Stimulated activated CD4-positive, alpha-beta T cell treated with anti-CD3 and anti-CD28 coated beads, Interleukin-2, amount 100 ng/mL, for 48 hours (primary cell): ENCODE measurements around the gene SLC17A3.

ENCODE experiments used
- DNase-seq, 2 donors: peaks; one replicate each; pipeline ENCODE4 v3.0.0-alpha.2; 2020

Gene SLC17A3

GRCh38 chr6:25874118-25874517, at the start of gene SLC17A3:
Gene SLC17A3, minus strand, starts transcription at chr6:25874243. Its CDS starts 5,856 bp downstream, at chr6:25868387.
- no peak for DNase-seq

DNA sequence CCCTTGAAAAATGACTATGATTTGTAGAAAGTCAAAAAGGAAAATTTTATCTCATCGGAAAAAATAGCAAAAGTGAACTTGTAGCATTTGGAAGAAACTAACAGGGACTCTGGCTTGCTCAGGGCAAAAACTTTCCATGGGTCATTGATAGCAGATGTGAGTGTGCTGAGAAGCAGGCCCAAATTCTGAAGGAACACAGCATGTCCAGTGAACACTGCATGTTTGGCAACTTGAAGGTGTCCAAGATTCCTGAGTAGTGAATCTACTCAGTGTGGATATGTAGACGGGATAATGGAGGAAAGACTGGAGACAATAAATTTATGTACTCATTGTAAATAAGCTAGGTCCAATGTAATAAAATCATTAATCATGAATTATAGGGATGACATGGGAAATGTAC, 48.3 kb upstream of the SLC17A3 start:
- no peak for DNase-seq

DNA sequence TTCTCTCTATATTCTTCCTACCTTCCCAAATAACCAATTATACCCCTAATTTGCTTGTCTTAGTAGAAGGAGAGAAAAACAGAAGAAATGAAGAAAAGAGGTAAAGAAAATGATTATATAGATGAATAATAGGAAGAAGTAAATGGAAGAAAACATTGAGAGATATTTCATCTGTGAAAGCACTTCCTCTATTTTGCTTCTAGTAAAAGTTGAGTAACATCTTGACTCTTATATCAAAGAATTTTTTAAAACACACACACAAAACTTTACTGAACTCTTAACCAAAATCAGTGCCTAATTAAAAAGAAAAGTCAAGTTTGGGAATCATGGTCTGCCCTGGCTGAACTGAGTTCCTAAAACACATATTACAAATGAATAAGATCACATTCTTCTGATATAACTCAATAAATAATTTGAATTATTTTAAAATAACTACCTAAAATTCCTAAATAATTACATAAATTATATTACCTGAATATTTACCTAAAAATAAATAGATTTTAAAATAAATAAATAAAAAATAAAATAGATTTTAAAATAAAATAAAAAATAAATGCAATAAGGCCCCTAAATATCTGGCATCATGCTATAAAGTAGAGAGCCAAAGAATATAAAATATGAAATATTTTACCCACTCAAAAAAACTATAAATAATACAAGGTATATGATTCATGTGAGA, 47.6 kb upstream of the SLC17A3 start:
- no peak for DNase-seq

- no peak for DNase-seq
These were observed 45.6 kb upstream of the SLC17A3 start for GRCh38 chr6:25919657-25920056.

DNA sequence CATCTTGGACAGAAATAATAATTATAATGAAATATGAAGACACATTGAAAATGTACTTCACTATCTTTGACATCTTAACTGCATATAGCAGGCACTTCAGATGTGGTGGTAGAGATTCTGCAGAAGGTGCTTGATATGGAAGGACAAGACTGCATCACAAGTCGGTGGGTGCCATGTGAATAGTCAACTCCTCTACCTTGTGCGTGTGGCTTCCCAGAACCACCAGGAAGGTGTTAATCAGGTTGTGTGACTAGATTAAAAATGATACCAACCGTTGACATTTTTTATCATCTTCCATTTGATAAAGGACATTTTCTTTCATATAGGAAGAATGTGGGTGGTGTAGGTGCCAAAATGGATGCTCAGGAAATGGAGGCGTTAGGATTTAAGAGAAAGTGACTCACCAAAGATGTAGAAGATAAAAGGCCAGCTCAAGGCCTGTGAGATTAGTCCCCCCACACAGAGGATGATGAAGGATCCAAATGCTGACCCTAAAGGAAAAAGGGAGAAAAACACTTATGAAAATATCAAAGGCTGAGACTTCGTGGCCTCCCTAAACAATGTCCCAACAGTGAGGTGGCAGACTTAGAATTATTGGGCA, 44.1 kb upstream of the SLC17A3 start:
- DNase-seq = no peak

GRCh38 chr6:25916789-25917490, 42.9 kb upstream of the SLC17A3 start:
- DNase-seq = no peak

DNA sequence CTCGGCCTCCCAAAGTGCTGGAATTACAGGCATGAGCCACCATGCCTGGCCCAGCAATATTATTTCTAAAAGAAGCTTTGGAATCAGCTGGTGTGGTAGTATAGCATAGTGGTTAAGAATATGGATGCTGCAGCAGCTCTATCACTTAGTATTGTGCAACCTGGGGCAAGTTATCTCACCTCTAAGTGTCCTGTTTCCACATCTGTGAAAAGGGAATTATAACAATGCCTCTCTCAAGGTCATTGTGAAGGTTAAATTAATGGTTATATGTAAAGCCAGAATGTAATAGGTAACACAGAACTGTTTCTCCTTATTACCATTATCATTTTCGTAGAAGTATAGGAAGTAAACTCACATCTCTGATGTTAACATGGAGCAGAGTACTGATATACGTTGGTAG, 42.3 kb upstream of the SLC17A3 start:
- no peak for DNase-seq

DNA sequence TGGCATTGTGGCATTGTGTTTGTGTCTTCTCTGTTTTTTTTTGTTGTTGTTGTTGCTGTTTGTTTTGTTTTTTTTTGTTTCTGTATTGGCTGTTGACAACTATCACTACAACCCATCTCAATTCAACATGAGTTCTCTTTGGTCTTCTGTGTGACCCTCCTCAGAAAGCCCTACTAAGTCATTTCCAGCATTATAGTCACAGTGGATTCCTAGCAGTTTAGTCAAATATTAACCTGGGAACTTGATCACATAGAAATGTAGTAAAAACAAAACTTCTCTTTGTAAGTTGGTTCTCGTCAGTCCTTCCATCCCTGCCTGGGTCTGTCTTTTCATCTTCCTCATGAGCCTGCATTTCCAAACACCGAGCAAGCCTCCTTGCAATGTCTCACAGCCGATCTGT, 39.7 kb upstream of the SLC17A3 start:
- no peak for DNase-seq

DNA sequence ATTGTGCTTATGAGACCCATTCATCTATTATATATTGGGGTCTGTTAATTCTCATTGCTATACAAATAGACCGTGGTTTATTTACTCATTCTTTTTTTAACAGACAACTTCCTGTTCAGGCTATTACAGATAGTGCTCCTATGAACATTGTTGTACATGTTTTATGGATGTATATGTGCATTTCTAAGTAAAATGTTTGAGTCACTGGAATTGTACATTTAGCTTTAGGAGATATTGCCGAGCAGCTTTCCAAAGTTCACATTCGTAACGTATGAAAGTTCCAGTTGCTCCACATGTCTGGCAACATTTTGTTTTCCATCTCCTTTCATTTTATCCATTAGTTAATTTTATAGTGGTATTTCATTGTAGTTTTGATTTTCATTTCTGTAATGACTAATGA, 37.3 kb upstream of the SLC17A3 start:
- no peak for DNase-seq

- DNase-seq = no peak
These were observed 33.5 kb upstream of the SLC17A3 start for GRCh38 chr6:25907475-25908014.

GRCh38 chr6:25903467-25904099, 29.5 kb upstream of the SLC17A3 start:
- DNase-seq = no peak

GRCh38 chr6:25902071-25902470, 28.0 kb upstream of the SLC17A3 start:
- no peak for DNase-seq

GRCh38 chr6:25900843-25901242, 26.8 kb upstream of the SLC17A3 start:
- DNase-seq = no peak

- no peak for DNase-seq
These were observed 25.8 kb upstream of the SLC17A3 start for GRCh38 chr6:25899580-25900408.

- DNase-seq = no peak
These were observed 25.1 kb upstream of the SLC17A3 start for GRCh38 chr6:25899123-25899522.

DNA sequence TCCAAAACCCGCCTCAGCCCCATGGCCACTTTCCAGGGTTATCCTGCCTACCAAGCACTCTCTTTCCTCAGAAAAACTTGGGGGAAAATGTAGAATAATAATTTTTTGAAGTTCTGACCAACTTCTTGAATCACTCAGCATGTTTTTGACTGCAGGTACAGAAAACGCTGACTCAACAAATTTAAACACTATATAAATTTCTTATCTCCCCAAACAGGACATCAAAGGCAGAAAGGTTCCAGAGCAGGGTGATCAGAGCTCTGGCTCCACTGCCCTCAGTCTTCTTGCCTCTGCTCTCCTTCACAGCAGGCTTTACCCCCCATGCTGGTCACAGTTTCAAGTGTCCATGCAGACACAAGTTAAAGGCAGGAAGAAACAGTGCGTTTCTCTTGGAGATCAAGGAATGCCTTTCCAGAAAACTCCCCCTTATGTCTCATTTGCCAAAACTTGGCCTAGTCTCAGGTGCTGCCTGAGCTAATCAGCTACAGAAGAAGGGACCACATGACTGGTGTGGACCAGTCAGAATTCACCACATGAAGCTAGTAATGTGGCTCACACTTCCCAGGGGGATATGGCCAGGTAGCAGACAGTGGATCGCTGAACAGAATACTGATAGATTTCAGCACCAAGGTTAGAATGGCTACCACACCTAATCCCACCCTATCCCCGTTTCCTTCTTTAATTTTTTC, 24.4 kb upstream of the SLC17A3 start:
- no peak for DNase-seq

DNA sequence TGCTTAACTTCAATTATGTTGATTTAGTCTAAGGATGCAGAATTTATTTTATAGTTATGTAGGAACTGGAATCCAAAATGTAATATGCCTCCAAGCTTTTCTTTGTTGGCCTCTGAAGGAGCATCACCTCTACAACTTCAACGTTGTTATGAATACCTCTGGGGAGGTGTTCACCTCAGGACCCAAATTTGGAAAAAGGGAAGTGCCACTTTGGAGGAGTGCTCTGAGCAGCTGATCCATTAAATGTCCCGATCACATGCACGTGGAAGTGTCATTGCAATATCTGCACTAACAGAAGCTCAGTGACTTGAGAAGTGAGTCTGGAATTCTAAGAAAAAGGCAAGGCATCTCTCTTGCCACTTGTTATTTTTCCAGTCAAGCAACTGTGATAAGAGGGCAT, 22.2 kb upstream of the SLC17A3 start:
- DNase-seq = no peak

DNA sequence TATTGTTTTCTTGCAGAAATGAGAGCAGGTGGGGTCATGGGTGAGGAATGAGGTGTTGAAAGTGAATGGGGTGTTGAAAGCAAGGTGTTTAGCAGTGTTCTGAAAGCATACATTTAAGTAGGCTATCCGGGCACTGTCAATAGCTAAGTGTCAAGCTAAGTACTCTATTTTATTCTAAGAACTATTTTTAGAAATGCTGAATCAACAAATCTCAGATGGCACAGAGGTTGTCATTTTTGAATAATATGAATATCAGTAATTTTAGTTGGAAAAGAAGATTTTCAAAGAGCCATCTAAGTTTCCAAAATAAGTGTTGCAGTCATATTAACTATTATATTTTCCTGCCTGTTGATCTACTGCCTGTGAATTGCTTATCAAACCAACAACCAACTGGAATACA, 21.7 kb upstream of the SLC17A3 start:
- no peak for DNase-seq

- no peak for DNase-seq
These were observed 19.7 kb upstream of the SLC17A3 start for GRCh38 chr6:25893778-25894177.

DNA sequence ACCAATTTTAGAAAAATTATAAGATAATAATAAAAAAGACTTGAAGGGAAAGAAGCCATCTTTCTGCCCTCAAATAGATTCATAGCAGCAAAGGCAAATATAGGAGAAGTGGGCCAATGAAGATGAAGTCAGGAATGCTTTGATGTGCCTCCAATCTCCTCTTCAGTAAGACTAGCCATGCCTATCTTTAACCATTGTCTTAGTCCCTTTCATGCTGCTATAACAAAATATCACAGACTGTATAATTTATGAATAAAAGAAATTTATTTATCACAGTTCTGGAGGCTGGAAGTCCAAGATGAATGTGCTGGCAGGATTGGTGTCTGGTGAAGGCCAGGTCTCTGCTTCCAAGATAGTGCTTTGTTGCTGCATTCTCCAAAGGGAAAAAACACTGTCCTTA, 18.8 kb upstream of the SLC17A3 start:
- DNase-seq = no peak

DNA sequence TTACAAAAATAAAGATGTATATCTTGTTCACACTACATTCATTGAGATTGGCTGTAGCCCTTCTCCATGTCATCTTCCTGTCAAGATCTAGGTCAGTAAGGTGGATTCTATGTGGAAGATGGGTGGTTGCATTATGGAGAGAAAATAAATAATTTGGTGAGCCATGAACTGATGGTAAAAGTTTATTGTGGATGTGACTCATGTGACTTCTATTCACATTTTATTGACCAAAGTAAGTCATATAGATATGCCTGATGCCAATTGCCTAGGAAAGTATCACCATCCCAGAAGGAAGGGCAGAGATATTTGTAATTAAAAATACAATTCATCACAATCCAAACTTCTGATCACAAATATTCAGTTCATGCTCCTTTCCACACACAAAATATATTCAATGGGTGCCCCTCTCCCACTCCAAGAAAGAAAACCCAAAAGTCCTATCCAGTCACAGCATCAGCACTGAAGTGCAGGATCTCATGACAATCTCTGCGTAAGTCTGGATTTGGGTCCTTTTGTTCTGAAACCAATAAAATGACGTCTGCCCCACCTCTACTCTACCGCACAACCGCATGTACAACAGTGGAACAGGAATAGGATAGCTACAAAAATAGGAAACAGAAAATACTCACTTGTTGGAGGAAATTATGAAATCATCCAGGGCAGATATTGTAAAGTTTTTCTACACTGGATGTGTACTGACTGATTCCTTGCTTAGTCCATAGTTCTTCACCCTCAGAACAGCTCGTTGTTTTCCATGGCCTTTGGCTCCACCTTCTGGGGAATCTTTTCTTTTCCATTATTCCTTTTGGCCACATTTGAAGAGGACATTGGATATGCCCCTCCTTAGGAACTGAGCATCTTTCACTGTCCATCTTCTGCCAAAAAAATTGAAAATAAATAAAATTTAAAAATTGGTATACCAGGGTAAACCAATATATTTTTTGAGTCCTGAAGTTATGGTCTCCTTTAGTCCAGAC, 16.1 kb upstream of the SLC17A3 start:
- DNase-seq = no peak
